GM13976 (cell line): ENCODE results near the gene SEMA7A.

ENCODE experiments used
- DNase-seq: peaks from one replicate; pipeline ENCODE4 v3.0.0; 2012; ENCODE audit warnings: low spot score
- CTCF ChIP-seq: IDR thresholded peaks from 2 replicates; pipeline ENCODE4 v1.5.1; 2012; ENCODE audit warnings: borderline replicate concordance, mild to moderate bottlenecking; ENCODE audit not compliant: insufficient read depth; ENCODE audit errors: extremely low read depth, missing control alignments, control extremely low read depth
- in situ Hi-C: fragments of 300-500 bp; cut with MboI; formaldehyde crosslinking; loops from one replicate; pipeline ENCODE4 v1.12.0; 2022; ENCODE audit warnings: low sequenced_read_pairs, mixed read lengths, inconsistent platforms; ENCODE audit not compliant: unreplicated experiment

Gene SEMA7A

GRCh38 chr15:74442604-74443003 is 8.8 kb upstream of the SEMA7A start:
- no peak for TF ChIP-seq CTCF
- DNase-seq: no peak
- in situ Hi-C loops: no loop called here

- no peak for TF ChIP-seq CTCF
- no peak for DNase-seq
- in situ Hi-C loops: no loop called here
Observed at GRCh38 chr15:74442063-74442462, 8.3 kb upstream of the SEMA7A start.

GRCh38 chr15:74441248-74441941 is 7.6 kb upstream of the SEMA7A start:
- no peak for TF ChIP-seq CTCF
- DNase-seq: no peak
- in situ Hi-C loops: no loop called here

- DNase-seq: peak; percentile 86
- in situ Hi-C loops: loop anchor here (5.0 kb wide), 1 partner anchor 57 kb away; no protein-coding TSS in a partner anchor
- peak; percentile 92 for TF ChIP-seq CTCF
Observed at GRCh38 chr15:74438721-74439316, 5.1 kb upstream of the SEMA7A start.

- in situ Hi-C loops: loop anchor here (5.0 kb wide), 1 partner anchor 56 kb away; no protein-coding TSS in a partner anchor
- TF ChIP-seq CTCF: no peak
- no peak for DNase-seq
Observed at GRCh38 chr15:74438206-74438605, 4.4 kb upstream of the SEMA7A start.

GRCh38 chr15:74434263-74435136 is 742 bp upstream of the SEMA7A start:
- no peak for DNase-seq
- no peak for TF ChIP-seq CTCF
- in situ Hi-C loops: loop anchor here (5.0 kb wide), 1 partner anchor 52 kb away; no protein-coding TSS in a partner anchor
